ENCODE data around the gene CPLX3. TPM values are rescaled to one million over a fixed set of nuclear protein-coding genes. Genes with fewer than 3 reads are reported as not detected.

CPLX3 gene
- polyA plus RNA-seq, 1 donor from 2014 or later: 0.27 TPM

DNA sequence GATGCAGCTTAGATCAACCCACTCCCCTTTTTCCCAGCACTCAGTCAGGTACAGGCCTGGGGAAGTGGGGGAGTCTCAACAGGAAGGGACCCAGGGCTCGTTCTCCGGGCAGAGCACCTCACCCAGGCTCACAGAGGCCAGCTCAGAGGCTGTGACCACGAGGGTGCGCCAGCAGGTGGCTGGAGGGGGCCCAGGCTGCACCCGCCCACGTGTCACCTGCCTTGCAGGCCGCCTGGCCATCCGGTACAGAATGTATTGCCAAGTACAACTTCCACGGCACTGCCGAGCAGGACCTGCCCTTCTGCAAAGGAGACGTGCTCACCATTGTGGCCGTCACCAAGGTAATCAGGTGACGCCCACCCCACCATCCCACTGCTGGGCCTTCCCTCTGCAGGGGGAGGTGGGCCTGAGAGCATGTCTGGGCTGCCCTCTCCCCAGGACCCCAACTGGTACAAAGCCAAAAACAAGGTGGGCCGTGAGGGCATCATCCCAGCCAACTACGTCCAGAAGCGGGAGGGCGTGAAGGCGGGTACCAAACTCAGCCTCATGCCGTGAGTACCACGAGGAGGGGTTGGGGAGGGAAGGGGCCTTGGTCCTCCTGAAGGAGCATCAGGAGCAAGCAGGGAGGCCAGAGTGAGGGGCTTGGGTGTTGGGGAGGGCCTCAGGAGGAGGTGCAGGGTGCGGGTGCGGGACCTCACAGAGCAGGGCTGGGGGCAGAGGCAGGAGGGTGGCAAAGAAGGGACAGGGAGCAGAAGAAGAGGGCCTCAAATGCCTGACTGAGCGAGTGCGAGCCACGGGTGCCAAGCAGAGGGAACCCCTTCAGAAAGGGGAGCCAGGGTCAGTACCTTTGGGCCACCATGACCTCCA, 27.8 kb upstream of the CPLX3 start:
- no peaks in the 10 kb centered on the region for H4K20me1 ChIP-seq (ENCODE audit: insufficient read depth)
- H3F3A ChIP-seq (ENCODE audit: insufficient read depth, low read length, poor library complexity, severe bottlenecking): no peaks in the 10 kb centered on the region
- no peak overlapping the region for H3K9ac ChIP-seq (ENCODE audit: low read length)
- H3K27me3 ChIP-seq (ENCODE audit: insufficient read depth, low read depth, low read length): no peaks in the 10 kb centered on the region
- no peak overlapping the region for H3K4me2 ChIP-seq (ENCODE audit: low read length)
- peaks cover 4% of the 10 kb centered on the region for H3K79me2 ChIP-seq (replicated peaks; ENCODE audit: insufficient read depth, low read length)
- TF ChIP-seq EP300 (conservative IDR thresholded peaks at IDR 0.05; ENCODE audit: poor library complexity, severe bottlenecking): no peak
- TF ChIP-seq, protein P1, sequence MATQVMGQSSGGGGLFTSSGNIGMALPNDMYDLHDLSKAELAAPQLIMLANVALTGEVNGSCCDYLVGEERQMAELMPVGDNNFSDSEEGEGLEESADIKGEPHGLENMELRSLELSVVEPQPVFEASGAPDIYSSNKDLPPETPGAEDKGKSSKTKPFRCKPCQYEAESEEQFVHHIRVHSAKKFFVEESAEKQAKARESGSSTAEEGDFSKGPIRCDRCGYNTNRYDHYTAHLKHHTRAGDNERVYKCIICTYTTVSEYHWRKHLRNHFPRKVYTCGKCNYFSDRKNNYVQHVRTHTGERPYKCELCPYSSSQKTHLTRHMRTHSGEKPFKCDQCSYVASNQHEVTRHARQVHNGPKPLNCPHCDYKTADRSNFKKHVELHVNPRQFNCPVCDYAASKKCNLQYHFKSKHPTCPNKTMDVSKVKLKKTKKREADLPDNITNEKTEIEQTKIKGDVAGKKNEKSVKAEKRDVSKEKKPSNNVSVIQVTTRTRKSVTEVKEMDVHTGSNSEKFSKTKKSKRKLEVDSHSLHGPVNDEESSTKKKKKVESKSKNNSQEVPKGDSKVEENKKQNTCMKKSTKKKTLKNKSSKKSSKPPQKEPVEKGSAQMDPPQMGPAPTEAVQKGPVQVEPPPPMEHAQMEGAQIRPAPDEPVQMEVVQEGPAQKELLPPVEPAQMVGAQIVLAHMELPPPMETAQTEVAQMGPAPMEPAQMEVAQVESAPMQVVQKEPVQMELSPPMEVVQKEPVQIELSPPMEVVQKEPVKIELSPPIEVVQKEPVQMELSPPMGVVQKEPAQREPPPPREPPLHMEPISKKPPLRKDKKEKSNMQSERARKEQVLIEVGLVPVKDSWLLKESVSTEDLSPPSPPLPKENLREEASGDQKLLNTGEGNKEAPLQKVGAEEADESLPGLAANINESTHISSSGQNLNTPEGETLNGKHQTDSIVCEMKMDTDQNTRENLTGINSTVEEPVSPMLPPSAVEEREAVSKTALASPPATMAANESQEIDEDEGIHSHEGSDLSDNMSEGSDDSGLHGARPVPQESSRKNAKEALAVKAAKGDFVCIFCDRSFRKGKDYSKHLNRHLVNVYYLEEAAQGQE (IDR thresholded peaks at IDR 0.05; ENCODE audit: borderline replicate concordance): no peak
- TF ChIP-seq MXI1 (conservative IDR thresholded peaks at IDR 0.05; ENCODE audit: poor library complexity, severe bottlenecking): no peak
- TF ChIP-seq SMC3 (conservative IDR thresholded peaks at IDR 0.05; ENCODE audit: poor library complexity): no peak
- TF ChIP-seq EZH2 (IDR thresholded peaks at IDR 0.05; ENCODE audit: borderline replicate concordance, insufficient read depth, low read length, poor library complexity, severe bottlenecking): no peak
- TF ChIP-seq, protein P2, sequence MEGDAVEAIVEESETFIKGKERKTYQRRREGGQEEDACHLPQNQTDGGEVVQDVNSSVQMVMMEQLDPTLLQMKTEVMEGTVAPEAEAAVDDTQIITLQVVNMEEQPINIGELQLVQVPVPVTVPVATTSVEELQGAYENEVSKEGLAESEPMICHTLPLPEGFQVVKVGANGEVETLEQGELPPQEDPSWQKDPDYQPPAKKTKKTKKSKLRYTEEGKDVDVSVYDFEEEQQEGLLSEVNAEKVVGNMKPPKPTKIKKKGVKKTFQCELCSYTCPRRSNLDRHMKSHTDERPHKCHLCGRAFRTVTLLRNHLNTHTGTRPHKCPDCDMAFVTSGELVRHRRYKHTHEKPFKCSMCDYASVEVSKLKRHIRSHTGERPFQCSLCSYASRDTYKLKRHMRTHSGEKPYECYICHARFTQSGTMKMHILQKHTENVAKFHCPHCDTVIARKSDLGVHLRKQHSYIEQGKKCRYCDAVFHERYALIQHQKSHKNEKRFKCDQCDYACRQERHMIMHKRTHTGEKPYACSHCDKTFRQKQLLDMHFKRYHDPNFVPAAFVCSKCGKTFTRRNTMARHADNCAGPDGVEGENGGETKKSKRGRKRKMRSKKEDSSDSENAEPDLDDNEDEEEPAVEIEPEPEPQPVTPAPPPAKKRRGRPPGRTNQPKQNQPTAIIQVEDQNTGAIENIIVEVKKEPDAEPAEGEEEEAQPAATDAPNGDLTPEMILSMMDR (IDR thresholded peaks at IDR 0.05; ENCODE audit: poor library complexity, severe bottlenecking): no peak
- TF ChIP-seq POLR2AphosphoS5 (IDR thresholded peaks at IDR 0.05): no peak
- no peak for TF ChIP-seq TAF1 (IDR thresholded peaks at IDR 0.05; ENCODE audit: low read depth)
- no peak for TF ChIP-seq RAD21 (conservative IDR thresholded peaks at IDR 0.05)
- H3K27ac ChIP-seq (ENCODE audit: low read length): no peak overlapping the region
- peaks cover 4% of the 10 kb centered on the region for H3K36me3 ChIP-seq (ENCODE audit: insufficient read depth, low read length)
- no peaks in the 10 kb centered on the region for H3K9me3 ChIP-seq (ENCODE audit: low read length)
- no peaks in the 10 kb centered on the region for H3K9me2 ChIP-seq (ENCODE audit: insufficient read depth, low read length)
- H2AFZ ChIP-seq (ENCODE audit: low read depth, low read length): no peak overlapping the region
- no peak overlapping the region for H3K4me3 ChIP-seq (ENCODE audit: low read length)

DNA sequence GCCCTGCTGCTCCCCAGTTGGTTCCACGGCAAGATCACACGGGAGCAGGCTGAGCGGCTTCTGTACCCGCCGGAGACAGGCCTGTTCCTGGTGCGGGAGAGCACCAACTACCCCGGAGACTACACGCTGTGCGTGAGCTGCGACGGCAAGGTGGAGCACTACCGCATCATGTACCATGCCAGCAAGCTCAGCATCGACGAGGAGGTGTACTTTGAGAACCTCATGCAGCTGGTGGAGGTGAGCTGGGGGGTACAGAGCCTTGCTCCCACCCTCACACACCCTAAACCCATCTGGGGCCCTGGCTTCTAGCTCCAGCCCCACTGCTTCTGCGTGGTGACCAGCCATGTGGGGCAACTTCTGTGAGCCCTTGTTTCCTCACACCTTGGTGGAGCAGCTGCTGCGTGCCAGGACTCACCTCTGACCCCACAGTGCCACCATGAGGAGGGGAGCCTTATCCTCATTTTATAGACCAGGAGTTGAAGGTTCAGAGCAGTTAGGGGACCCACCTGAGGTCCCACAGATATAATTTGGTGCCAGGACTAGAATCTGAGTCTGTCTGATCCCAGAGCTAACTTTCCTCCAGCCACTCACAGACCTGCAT, 27.1 kb upstream of the CPLX3 start:
- Histone ChIP-seq H4K20me1 (ENCODE audit: insufficient read depth) (no peaks in the 10 kb centered on the region), H3K4me2 (ENCODE audit: low read length) (no peak overlapping the region), H3K27me3 (ENCODE audit: insufficient read depth, low read depth, low read length) (no peaks in the 10 kb centered on the region), H3K9ac (ENCODE audit: low read length) (no peak overlapping the region), H3K27ac (ENCODE audit: low read length) (no peak overlapping the region), H3K4me3 (ENCODE audit: low read length) (no peak overlapping the region), H3K36me3 (ENCODE audit: insufficient read depth, low read length) (peaks cover 4% of the 10 kb centered on the region), H3K9me2 (ENCODE audit: insufficient read depth, low read length) (no peaks in the 10 kb centered on the region), H3K9me3 (ENCODE audit: low read length) (no peaks in the 10 kb centered on the region), H3F3A (ENCODE audit: insufficient read depth, low read length, poor library complexity, severe bottlenecking) (no peaks in the 10 kb centered on the region), H3K79me2 (replicated peaks; ENCODE audit: insufficient read depth, low read length) (peaks cover 4% of the 10 kb centered on the region), H2AFZ (ENCODE audit: low read depth, low read length) (no peak overlapping the region)
- TF ChIP-seq EP300 (conservative IDR thresholded peaks at IDR 0.05; ENCODE audit: poor library complexity, severe bottlenecking) (no peak), SMC3 (conservative IDR thresholded peaks at IDR 0.05; ENCODE audit: poor library complexity) (no peak), MXI1 (conservative IDR thresholded peaks at IDR 0.05; ENCODE audit: poor library complexity, severe bottlenecking) (no peak), POLR2AphosphoS5 (IDR thresholded peaks at IDR 0.05) (no peak), RAD21 (conservative IDR thresholded peaks at IDR 0.05) (no peak), EZH2 (IDR thresholded peaks at IDR 0.05; ENCODE audit: borderline replicate concordance, insufficient read depth, low read length, poor library complexity, severe bottlenecking) (no peak), TAF1 (IDR thresholded peaks at IDR 0.05; ENCODE audit: low read depth) (no peak)
- TF ChIP-seq, protein P2 (IDR thresholded peaks at IDR 0.05; ENCODE audit: poor library complexity, severe bottlenecking): no peak
- TF ChIP-seq, protein P1 (IDR thresholded peaks at IDR 0.05; ENCODE audit: borderline replicate concordance): no peak
